Skin of body (tissue), 2 donors: ENCODE data around the gene MTHFR. TPM values are rescaled to one million over a fixed set of nuclear protein-coding genes. Genes with fewer than 3 reads are reported as not detected.
"Not testable (repeated sequence)": the region's sequence is repeated elsewhere in the genome, so short reads cannot be mapped to it uniquely, and the experiment has no call there.

Experiments
- DNase-seq: peaks from one replicate; lab custom pipeline; 2025; lab: John Stamatoyannopoulos, UW
- total RNA-seq: library from RNA; depleted of rRNA; stranded (reverse); fragments of >200 nt; gene quantifications from one replicate; pipeline ENCODE4 v1.2.3, GENCODE V29; 2014

MTHFR gene
- total RNA-seq, 1 donor from 2014 or later, result 22.5 TPM

DNA sequence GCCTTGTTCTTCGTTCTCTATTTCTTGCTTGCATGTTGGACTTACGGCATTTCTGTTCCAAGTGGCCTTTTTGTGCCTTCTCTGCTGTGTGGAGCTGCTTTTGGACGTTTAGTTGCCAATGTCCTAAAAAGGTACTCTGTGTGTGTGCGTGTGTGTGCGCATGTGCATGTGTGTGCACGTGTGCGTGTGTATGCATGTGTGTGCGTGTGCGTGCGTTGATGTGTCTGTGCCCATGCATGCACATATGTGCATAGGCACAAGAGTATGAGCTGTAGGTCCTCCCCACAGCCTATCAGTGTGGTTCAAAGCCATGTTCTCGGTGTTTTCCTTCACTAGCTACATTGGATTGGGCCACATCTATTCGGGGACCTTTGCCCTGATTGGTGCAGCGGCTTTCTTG lies 28.1 kb upstream of the MTHFR start:
- no peak for DNase-seq

DNA sequence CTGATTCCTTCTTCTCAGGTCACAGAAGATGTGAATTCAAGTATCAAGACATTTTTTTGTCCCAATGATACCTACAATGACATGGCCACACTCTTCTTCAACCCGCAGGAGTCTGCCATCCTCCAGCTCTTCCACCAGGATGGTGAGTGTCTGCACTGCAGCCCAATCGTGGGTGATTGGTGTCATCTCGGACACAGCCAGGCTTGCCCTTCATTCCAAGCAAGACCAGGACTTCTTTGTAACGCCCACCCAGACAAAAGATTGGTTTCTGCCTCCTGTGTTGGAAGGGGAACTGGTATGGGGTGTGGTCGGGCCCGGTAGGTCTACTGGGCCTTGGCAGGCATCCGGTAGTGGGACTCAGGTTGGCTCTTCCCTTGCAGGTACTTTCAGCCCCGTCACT lies 27.7 kb upstream of the MTHFR start:
- no peak for DNase-seq

GRCh38 chr1:11831945-11832725 lies 26.4 kb upstream of the MTHFR start:
- DNase-seq, result no peak

DNA sequence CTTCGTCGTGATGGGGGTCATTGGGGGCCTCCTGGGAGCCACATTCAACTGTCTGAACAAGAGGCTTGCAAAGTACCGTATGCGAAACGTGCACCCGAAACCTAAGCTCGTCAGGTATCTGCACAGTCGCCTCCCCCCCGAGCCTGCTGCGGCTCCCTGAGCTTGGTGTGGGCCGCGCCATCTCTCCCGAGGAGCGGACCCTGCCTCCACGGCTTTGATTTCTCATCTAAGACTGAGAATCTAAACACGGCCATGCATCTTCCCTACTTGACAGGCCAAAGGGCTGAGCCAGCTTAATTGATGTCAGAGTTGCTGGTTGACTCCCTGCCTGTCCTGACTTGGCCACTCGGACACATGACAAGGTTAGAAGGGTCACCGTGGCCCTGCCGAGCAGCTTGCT lies 22.7 kb upstream of the MTHFR start:
- no peak for DNase-seq

DNA sequence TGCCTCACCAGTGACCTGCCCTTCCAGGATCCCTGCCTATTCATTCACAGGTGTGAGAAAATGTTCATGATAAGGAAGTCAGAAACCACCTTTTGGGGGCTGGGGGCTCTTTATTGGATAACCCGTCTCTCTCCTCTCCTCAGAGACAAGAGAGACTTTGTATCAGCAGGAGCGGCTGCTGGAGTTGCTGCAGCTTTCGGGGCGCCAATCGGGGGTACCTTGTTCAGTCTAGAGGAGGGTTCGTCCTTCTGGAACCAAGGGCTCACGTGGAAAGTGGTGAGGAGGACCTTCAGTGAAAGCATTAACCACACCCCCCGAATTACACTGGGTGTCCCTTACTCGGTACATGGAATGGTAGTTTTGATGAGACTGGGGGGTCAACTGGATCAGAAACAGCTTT lies 21.2 kb upstream of the MTHFR start:
- no peak for DNase-seq

DNA sequence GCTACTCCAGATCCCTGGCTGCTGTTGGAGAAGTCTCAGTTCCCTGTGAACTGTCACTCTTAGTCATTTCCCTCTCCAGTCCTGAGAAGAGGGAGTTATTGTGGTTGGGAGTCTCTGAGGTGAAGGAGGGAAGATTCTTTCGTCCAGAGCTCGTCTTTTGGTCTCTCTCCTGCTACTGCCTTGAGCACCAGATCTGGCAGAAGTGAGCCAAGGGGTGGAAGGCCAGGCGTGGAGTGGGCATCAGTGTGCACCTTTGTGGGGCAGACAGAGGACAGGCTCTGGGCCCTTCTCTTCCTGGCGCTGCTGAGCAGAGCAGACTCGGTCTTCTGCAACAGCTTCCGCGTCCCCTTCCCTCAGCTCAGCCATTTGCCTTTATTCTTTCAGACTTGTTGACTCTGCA lies 19.4 kb upstream of the MTHFR start:
- DNase-seq, result no peak

GRCh38 chr1:11823366-11824137 lies 17.8 kb upstream of the MTHFR start:
- DNase-seq, result no peak

- DNase-seq, result no peak
Observed at GRCh38 chr1:11822091-11822490, 16.3 kb upstream of the MTHFR start.

- DNase-seq, result no peak
Observed at GRCh38 chr1:11817192-11817591, 11.4 kb upstream of the MTHFR start.

- no peak for DNase-seq
Observed at GRCh38 chr1:11813021-11813420, 7.3 kb upstream of the MTHFR start.

DNA sequence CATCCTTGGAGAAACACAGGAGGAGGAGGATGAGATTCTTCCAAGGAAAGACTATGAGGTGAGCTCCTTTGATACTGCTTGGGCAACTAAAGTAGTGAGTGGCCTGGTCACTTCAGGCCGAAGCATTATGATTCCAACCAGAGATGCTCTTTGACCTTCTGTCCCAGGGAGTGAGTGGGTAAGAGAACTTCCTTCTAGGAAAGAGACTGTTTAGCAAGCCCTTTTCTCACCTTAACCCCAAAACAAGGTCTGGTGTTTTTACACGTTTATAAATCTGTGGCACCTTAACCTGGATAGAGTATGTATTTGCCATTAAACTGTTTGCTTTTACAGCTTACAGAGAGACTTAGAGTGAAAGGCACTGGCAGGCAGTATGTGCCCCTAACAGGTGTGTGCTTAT lies 1.4 kb upstream of the MTHFR start:
- DNase-seq, result no peak

- DNase-seq, result peak; percentile 68
Observed at GRCh38 chr1:11806307-11806936, 658 bp upstream of the MTHFR start.

DNA sequence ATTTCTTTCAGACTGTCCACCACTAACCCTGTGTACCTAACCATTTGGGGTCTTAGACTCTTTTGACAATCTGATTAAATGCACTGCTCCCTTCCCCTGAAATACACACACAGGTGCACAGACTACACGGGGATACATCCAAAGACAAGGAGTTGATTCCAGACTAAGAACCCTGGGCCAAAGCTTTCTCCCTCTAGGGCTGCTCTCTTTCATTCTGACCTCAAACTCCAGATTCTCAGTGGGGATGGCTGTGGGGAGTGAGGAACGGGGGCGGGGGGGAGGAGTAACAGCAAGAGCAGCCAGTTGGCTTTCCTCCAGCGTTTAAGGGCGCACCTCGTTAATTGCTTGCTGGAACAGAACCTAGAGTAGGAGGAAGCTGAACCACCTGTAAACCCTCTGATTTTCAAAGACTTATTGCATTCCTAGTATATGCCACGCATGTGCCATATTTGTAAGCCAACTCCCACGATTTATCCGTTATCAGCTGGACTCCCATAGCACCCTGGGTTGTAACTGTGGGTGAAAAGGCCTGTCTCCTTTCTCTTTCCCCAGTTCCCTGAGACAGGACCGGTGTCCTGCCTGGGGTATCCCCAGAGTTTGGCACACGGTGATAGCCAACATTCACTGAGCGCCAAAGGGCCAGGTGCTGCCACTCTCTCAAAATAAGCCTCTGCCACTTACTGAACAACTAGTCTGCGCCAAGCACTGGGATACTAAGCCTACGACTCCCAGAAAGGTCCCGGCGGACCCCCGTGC lies 920 bp downstream of the MTHFR start:
- peak; percentile 59 for DNase-seq

- DNase-seq, result not testable (repeated sequence)
Observed at GRCh38 chr1:11803924-11804665, 1.7 kb downstream of the MTHFR start.

- DNase-seq, result peak; percentile 91
Observed at GRCh38 chr1:11802973-11803885, 2.5 kb downstream of the MTHFR start.

DNA sequence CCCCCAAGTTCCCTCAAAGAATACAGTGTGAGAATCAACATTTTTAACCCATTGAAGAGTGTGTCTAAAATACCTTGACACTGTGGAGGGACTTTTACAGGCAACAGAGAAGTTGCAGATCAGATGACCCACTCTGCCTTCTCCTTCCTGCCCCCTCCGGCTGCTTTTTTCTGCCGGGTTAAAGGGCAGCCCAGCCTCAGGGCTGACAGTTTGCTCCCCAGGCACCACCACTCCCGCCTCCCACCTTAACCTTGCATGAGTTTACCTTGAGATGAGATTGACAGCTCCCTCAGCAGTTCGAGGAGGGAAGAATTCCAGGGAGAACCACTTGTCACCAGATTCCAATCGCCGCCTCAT lies 3.2 kb downstream of the MTHFR start:
- DNase-seq, result no peak

DNA sequence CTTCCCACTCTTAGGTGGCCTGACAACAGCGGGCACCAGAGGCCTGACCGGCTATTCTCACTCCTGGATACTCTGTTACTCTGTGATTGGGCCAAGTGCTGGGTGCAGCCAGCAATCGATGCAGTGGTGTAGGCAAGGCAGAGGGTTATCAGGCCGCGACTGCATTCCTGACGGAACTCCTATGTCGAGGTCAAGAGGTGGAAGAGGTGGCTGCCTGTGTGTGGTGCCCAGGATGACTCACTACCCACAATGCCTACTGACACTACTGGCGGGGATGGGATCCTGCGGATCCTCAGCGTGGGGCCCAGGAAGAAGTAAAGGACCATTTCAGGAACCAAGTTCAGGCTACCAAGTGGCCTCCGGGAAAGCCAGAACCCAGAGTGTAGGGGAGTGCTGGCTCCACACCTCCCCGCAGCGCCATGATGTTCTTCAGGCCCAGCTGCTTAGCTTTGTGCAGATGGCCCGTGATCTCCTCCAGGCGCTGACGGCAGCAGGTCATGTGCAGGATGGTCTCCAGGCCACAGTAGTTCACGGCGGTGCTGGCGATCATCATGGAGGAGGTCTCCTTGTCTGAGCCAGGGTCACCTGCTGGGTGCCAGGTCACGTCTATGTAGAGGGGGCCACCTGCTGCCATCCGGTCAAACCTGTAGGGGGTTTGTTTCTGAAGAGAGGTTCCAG lies 4.9 kb downstream of the MTHFR start:
- DNase-seq, result no peak

DNA sequence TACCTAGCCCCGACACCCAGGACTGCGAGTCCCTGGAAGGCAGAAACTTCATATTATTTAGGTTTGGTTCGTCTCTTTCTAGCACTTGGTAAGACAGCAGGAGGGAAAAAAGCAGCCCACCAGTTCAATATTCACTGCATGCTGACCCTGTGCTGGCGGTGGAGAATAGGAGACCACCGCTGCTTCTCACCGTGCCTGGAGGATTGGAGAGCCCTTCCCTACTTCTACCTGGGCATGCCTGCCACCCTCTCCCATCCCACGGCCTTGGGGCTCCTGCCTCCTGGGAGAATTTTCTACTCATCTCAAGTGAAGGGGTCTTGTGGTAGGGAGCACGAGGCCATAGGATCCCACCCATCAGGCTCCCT lies 5.4 kb downstream of the MTHFR start:
- DNase-seq, result no peak

- no peak for DNase-seq
Observed at GRCh38 chr1:11799896-11800295, 5.9 kb downstream of the MTHFR start.

DNA sequence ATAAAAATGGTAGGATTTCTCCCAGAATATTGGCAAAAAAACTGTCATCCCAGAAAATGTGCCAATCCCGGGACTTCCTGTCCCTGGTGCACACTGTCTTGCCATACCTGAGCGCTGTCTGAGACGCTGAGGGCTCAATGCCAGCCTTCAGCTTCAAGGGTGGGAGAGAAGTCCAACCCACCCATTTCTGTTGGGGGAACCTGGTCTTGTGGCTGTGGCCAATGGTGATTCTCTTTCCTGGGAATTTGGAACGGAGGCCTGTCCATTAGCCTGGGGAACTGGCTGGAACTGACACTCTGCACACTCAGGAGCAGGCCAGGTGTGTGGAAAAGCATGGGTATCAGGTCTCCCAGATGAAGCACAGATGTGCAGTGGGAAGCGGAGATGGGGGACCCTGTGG lies 6.7 kb downstream of the MTHFR start:
- DNase-seq, result no peak
